NOMO-1 treated with DMSO at 0.1 percent for 48 hours (cell line): Measurements from ENCODE around the gene DEFB110.

ENCODE experiments used
- DNase-seq: peaks from one replicate; lab custom pipeline; 2025; ENCODE audit not compliant: unreplicated experiment; lab: John Stamatoyannopoulos, UW

The DEFB110 gene

GRCh38 chr6:50021894-50022293, at the start of gene DEFB110:
Gene DEFB110, minus strand, starts transcription at chr6:50021994. Its CDS starts 59 bp downstream, at chr6:50021935.
- DNase-seq: no peak

GRCh38 chr6:50070101-50070500, 48.3 kb upstream of the DEFB110 start:
- no peak for DNase-seq

GRCh38 chr6:50062051-50062450, 40.3 kb upstream of the DEFB110 start:
- no peak for DNase-seq

- DNase-seq: no peak
These were observed 34.4 kb upstream of the DEFB110 start for GRCh38 chr6:50056242-50056641.

- DNase-seq: no peak
These were observed 28.0 kb upstream of the DEFB110 start, which contains the start of gene DEFB112 for GRCh38 chr6:50049829-50050228. Gene DEFB112, minus strand, starts transcription at chr6:50049929. Its CDS starts 60 bp downstream, at chr6:50049869.

GRCh38 chr6:50047026-50047425, 25.2 kb upstream of the DEFB110 start:
- no peak for DNase-seq

GRCh38 chr6:50030777-50031562, 9.2 kb upstream of the DEFB110 start:
- DNase-seq: no peak

- DNase-seq: no peak
These were observed 8.6 kb upstream of the DEFB110 start for GRCh38 chr6:50030350-50030749.

- DNase-seq: no peak
These were observed 3.5 kb upstream of the DEFB110 start for GRCh38 chr6:50025258-50025657.

GRCh38 chr6:50007819-50008218, 14.0 kb downstream of the DEFB110 start:
- DNase-seq: no peak

- no peak for DNase-seq
These were observed 18.7 kb downstream of the DEFB110 start for GRCh38 chr6:50003139-50003538.

GRCh38 chr6:49995278-49995677, 26.5 kb downstream of the DEFB110 start:
- DNase-seq: no peak

GRCh38 chr6:49988900-49989299, 32.9 kb downstream of the DEFB110 start:
- DNase-seq: no peak

GRCh38 chr6:49987749-49988148, 34.0 kb downstream of the DEFB110 start:
- DNase-seq: no peak

GRCh38 chr6:49986551-49986950, 35.2 kb downstream of the DEFB110 start:
- DNase-seq: no peak

GRCh38 chr6:49982046-49982445, 39.7 kb downstream of the DEFB110 start:
- no peak for DNase-seq

- DNase-seq: no peak
These were observed 40.9 kb downstream of the DEFB110 start for GRCh38 chr6:49980898-49981297.

- DNase-seq: no peak
These were observed 42.2 kb downstream of the DEFB110 start for GRCh38 chr6:49979584-49979983.

- DNase-seq: no peak
These were observed 43.2 kb downstream of the DEFB110 start for GRCh38 chr6:49978332-49979226.

GRCh38 chr6:49969605-49970004, 52.2 kb downstream of the DEFB110 start, which contains the start of gene DEFB113:
Gene DEFB113, minus strand, starts transcription at chr6:49969625. Its CDS starts 0 bp downstream, at chr6:49969625.
- DNase-seq: no peak
